Caco-2 (cell line): Measurements from ENCODE around the gene CNOT6L. TPM values are rescaled to one million over a fixed set of nuclear protein-coding genes. Genes with fewer than 3 reads are reported as not detected.

Source experiments
- BruUV-seq: library from RNA; stranded (reverse); fragments of 400-500 nt; replicated peaks from 2 replicates; lab custom pipeline; 2021; lab: Mats Ljungman, UMichigan
- CTCF ChIA-PET: fragments of 300-600 bp; sonication (Branson Sonifier 250); formaldehyde crosslinking; loops from one replicate; lab custom pipeline; 2022; ENCODE audit warnings: antibody characterized with exemption; lab: Charles Lee
- POLR2A ChIA-PET: fragments of 300-600 bp; sonication (Branson Sonifier 250); formaldehyde crosslinking; loops from one replicate; lab custom pipeline; 2022; ENCODE audit warnings: antibody characterized with exemption; lab: Charles Lee
- DNase-seq, 2 experiments: peaks; one replicate each; pipeline versions ENCODE4 v3.0.0 to v3.0.0-alpha.2; 2020 to 2022
- H3K27me3 ChIP-seq: replicated peaks from 2 replicates; pipeline ENCODE4 v1.6.0; 2011; ENCODE audit warnings: low read length; ENCODE audit not compliant: control insufficient read depth, insufficient read depth
- H3K36me3 ChIP-seq: 2 replicates; pipeline ENCODE4 v1.5.1; 2011; ENCODE audit warnings: low read length; ENCODE audit not compliant: control insufficient read depth, insufficient read depth
- H3K4me1 ChIP-seq: fragments of 250-450 bp; sonication (Bioruptor Pico); 2 replicates; pipeline ENCODE4 v1.5.1; 2020; ENCODE audit warnings: mild to moderate bottlenecking
- H3K4me3 ChIP-seq: 2 replicates; pipeline ENCODE4 v1.5.1; 2011; ENCODE audit warnings: low read depth, mild to moderate bottlenecking, control low read depth, low read length
- H3K9me3 ChIP-seq: fragments of 250-450 bp; sonication (Bioruptor Pico); 2 replicates; pipeline ENCODE4 v1.5.1; 2020; ENCODE audit warnings: mild to moderate bottlenecking, moderate library complexity
- H3K27ac Mint-ChIP-seq: one replicate; pipeline ENCODE4 v1.8.0; 2022; ENCODE audit warnings: mixed read lengths; ENCODE audit not compliant: unreplicated experiment
- H3K27me3 Mint-ChIP-seq: one replicate; pipeline ENCODE4 v1.8.0; 2022; ENCODE audit warnings: mixed read lengths; ENCODE audit not compliant: insufficient read depth, unreplicated experiment
- H3K36me3 Mint-ChIP-seq: one replicate; pipeline ENCODE4 v1.8.0; 2022; ENCODE audit warnings: mild to moderate bottlenecking, mixed read lengths; ENCODE audit not compliant: insufficient read depth, unreplicated experiment
- H3K4me1 Mint-ChIP-seq: one replicate; pipeline ENCODE4 v1.8.0; 2022; ENCODE audit warnings: low read depth, mixed read lengths; ENCODE audit not compliant: unreplicated experiment
- H3K4me3 Mint-ChIP-seq: one replicate; pipeline ENCODE4 v1.8.0; 2022; ENCODE audit warnings: mild to moderate bottlenecking, moderate library complexity, mixed read lengths; ENCODE audit not compliant: unreplicated experiment
- H3K9me3 Mint-ChIP-seq: one replicate; pipeline ENCODE4 v1.8.0; 2022; ENCODE audit warnings: mixed read lengths; ENCODE audit not compliant: unreplicated experiment
- intact Hi-C: fragments of 100-400 bp; cut with micrococcal nuclease; formaldehyde crosslinking; loops from one replicate; pipeline ENCODE4 v1.10.0; 2022; ENCODE audit not compliant: unreplicated experiment
- total RNA-seq: library from RNA; stranded (reverse); gene quantifications from 2 replicates; pipeline ENCODE4 v1.2.3, GENCODE V29; 2022
- TF ChIP-seq, protein P1 (sequence below), 2 experiments: fragments of 200-600 bp in 1 of 2; IDR thresholded peaks; 1 replicate in 1 of 2; 2 replicates in 1 of 2; pipeline versions ENCODE4 v1.5.1 to v1.8.0; 2011 to 2022; ENCODE audit warnings: antibody characterized with exemption in 1 of 2, control low read depth in 1 of 2, inconsistent platforms in 1 of 2, low read depth in 1 of 2, low read length in 1 of 2, mild to moderate bottlenecking in 1 of 2, moderate library complexity in 1 of 2; ENCODE audit not compliant: insufficient read depth in 1 of 2, severe bottlenecking in 1 of 2, unreplicated experiment in 1 of 2

The CNOT6L gene
- total RNA-seq, 1 experiment from 2014 or later: 18.8 TPM

DNA sequence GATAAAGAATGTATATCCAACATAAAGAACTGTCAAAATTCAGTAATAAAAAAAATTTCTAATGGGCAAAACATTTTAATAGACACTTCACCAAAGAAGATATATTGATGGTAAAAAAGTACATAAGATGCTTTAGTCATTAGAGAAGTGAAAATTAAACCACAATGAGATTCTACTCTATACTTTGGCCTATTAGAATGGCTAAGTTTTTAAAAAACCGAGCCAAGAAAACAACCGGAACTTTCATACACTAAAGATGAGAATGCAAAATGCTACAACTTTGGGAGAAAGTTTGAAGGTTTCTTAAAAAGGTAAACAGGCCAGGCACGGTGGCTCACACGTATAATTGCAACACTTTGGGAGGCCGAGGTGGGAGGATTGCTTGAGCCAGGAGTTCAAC is 20.8 kb downstream of the CNOT6L start:
- BruUV-seq: no TSS peak
- Mint-ChIP-seq H3K4me3 (no peak overlapping the region), H3K27ac (no peak overlapping the region), H3K27me3 (no peaks in the 10 kb centered on the region), H3K4me1 (no peaks in the 10 kb centered on the region), H3K36me3 (no peaks in the 10 kb centered on the region), H3K9me3 (no peaks in the 10 kb centered on the region)
- DNase-seq: no peak
- H3K36me3 ChIP-seq: no peaks in the 10 kb centered on the region
- no peaks in the 10 kb centered on the region for H3K4me1 ChIP-seq
- H3K4me3 ChIP-seq: no peak overlapping the region
- ChIA-PET CTCF (no interaction called here), POLR2A (no interaction called here)
- no peaks in the 10 kb centered on the region for H3K27me3 ChIP-seq
- intact Hi-C loops: no loop called here
- TF ChIP-seq, protein P1, sequence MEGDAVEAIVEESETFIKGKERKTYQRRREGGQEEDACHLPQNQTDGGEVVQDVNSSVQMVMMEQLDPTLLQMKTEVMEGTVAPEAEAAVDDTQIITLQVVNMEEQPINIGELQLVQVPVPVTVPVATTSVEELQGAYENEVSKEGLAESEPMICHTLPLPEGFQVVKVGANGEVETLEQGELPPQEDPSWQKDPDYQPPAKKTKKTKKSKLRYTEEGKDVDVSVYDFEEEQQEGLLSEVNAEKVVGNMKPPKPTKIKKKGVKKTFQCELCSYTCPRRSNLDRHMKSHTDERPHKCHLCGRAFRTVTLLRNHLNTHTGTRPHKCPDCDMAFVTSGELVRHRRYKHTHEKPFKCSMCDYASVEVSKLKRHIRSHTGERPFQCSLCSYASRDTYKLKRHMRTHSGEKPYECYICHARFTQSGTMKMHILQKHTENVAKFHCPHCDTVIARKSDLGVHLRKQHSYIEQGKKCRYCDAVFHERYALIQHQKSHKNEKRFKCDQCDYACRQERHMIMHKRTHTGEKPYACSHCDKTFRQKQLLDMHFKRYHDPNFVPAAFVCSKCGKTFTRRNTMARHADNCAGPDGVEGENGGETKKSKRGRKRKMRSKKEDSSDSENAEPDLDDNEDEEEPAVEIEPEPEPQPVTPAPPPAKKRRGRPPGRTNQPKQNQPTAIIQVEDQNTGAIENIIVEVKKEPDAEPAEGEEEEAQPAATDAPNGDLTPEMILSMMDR (IDR thresholded peaks at IDR 0.05; ENCODE audit: insufficient read depth in 1 of 2, low read depth in 1 of 2, low read length in 1 of 2, severe bottlenecking in 1 of 2, unreplicated experiment in 1 of 2): no peak
- no peaks in the 10 kb centered on the region for H3K9me3 ChIP-seq

DNA sequence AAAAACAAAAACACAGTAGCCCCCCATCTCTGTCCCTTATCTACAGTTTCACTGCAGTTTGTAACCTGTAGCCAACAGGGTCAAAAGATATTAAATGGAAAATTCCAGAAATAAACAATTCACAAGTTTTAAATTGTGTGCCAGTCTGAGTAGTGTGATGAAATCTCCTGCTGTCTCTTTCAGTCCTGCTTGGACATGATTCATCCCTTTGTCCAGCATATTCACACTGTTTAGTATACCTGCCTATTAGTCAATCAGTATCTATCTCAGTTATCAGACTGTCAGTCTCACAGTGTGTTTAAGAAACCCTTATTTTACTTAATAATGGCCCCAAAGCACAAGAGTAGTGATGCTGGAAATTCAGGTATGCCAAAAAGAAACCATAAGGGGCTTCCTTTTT is 21.9 kb downstream of the CNOT6L start:
- no peak overlapping the region for H3K4me3 Mint-ChIP-seq
- no peaks in the 10 kb centered on the region for H3K9me3 ChIP-seq
- TF ChIP-seq, protein P1 (IDR thresholded peaks at IDR 0.05; ENCODE audit: insufficient read depth in 1 of 2, low read depth in 1 of 2, low read length in 1 of 2, severe bottlenecking in 1 of 2, unreplicated experiment in 1 of 2): no peak
- H3K27me3 Mint-ChIP-seq: no peaks in the 10 kb centered on the region
- no peaks in the 10 kb centered on the region for H3K36me3 Mint-ChIP-seq
- H3K27ac Mint-ChIP-seq: no peak overlapping the region
- CTCF ChIA-PET: no interaction called here
- POLR2A ChIA-PET: no interaction called here
- no peaks in the 10 kb centered on the region for H3K4me1 Mint-ChIP-seq
- H3K36me3 ChIP-seq: no peaks in the 10 kb centered on the region
- DNase-seq: no peak
- no peaks in the 10 kb centered on the region for H3K4me1 ChIP-seq
- H3K9me3 Mint-ChIP-seq: no peaks in the 10 kb centered on the region
- no peak overlapping the region for H3K4me3 ChIP-seq
- no TSS peak for BruUV-seq
- intact Hi-C loops: no loop called here
- H3K27me3 ChIP-seq: no peaks in the 10 kb centered on the region

DNA sequence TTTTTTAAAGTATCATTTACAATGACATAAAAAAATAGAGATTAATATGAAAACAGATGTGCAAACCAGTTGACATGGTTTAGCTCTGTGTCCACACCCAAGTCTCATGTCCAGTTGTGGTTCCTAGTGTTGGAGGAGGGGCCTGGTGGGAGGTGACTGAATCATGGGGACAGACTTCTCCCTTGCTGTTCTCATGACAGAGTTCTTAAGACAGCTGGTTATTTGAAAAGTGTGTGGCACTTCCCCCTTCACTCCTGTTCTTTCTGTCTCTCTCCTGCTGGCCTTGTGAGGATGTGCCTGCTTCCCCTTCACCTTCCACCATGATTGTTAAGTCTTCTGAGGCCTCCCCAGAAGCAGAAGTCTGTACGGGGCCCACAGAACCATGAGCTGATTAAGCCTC is 23.8 kb downstream of the CNOT6L start:
- Mint-ChIP-seq H3K36me3 (no peaks in the 10 kb centered on the region), H3K4me1 (no peaks in the 10 kb centered on the region), H3K4me3 (no peak overlapping the region), H3K9me3 (no peaks in the 10 kb centered on the region), H3K27ac (no peak overlapping the region), H3K27me3 (no peaks in the 10 kb centered on the region)
- H3K4me3 ChIP-seq: no peak overlapping the region
- no peak for DNase-seq
- TF ChIP-seq, protein P1 (IDR thresholded peaks at IDR 0.05; ENCODE audit: insufficient read depth in 1 of 2, low read depth in 1 of 2, low read length in 1 of 2, severe bottlenecking in 1 of 2, unreplicated experiment in 1 of 2): no peak
- no peaks in the 10 kb centered on the region for H3K36me3 ChIP-seq
- no TSS peak for BruUV-seq
- H3K27me3 ChIP-seq: no peaks in the 10 kb centered on the region
- ChIA-PET CTCF (no interaction called here), POLR2A (no interaction called here)
- intact Hi-C loops: no loop called here
- no peaks in the 10 kb centered on the region for H3K9me3 ChIP-seq
- H3K4me1 ChIP-seq: no peaks in the 10 kb centered on the region
